ENCODE measurements around the gene TDP1. TPM values are rescaled to one million over a fixed set of nuclear protein-coding genes. Genes with fewer than 3 reads are reported as not detected.

The TDP1 gene
- total RNA-seq, 2 donors from 2014 or later, result 12.0 to 18.2 TPM

DNA sequence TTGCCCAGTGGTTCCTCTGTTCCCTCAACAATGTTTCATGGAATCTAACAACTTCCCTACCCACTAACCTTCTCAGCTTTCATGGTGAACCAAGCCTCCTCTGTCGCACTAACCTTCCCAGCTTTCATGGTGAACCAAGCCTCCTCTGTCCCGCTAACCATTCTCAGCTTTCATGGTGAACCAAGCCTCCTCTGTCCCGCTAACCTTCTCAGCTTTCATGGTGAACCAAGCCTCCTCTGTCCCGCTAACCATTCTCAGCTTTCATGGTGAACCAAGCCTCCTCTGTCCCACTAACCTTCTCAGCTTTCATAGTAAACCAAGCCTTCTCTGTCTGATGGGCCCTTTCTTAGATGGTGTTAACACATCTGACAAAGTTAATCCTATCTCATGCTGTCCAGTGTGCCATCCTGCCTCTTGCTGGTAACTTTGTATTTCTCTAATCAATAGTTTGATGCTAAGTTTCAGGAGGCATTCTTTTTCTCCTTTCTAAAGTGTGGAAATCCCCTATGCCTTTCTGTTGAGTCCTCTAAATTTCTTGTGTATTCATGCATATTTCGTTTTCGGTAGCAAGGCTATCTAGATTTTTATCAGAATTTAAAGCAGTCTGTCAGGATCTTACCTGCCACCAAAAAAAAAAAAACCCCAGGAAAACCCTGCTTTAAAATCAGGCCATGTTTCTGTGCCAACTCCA lies 79.3 kb downstream of the TDP1 start:
- intact Hi-C loops (cut with DNase I), result no loop called here
- no peaks in the 10 kb centered on the region for H3K36me3 ChIP-seq

DNA sequence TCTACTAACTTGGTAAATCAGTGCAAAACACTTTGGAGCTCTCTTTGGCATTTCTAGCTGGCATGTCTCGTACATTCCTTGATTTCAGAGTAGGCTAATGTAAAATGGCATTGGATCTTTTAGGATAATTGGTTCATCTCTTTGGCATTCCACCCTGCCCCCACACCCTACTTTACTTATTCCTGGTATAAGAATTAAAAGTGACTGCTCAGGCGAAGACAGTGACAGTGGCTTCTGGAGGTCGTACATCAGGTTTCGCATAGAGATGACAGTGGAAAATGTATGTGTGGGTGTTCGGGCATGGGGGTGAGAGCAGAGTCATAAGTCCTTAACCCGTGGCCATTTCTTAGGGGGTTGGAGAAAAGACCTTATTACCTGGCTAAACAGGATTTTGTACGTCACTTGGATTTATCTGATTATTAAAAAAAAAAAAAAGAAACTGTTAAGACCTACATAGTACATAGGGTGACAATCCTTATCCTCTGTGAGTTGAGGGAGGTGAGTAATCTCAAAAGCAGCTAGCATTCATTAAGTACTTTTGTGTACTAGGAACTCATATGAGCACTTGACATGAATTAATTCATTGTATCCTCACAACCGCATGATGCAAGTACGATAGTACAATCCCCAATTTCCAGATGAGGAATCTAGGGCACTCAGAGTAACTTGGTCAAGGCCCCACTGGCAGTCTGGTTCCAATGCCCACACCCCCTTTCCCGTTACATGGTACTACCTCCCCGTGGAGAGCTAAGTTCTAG lies 83.7 kb downstream of the TDP1 start:
- Histone ChIP-seq H3K27me3 (replicated peaks; ENCODE audit: insufficient read depth) (no peaks in the 10 kb centered on the region), H3K4me3 (no peak overlapping the region), H3K9me3 (no peaks in the 10 kb centered on the region), H3K27ac (no peak overlapping the region), H3K36me3 (no peaks in the 10 kb centered on the region), H3K4me1 (replicated peaks) (no peaks in the 10 kb centered on the region)
- 93% methylated on average over 11 of the region's 11 CpGs for WGBS
- no peak for DNase-seq (ENCODE audit: low spot score)
- intact Hi-C loops (cut with DNase I), result no loop called here
- TF ChIP-seq POLR2A (IDR thresholded peaks at IDR 0.05) (no peak), POLR2AphosphoS5 (IDR thresholded peaks at IDR 0.05) (no peak)
- TF ChIP-seq, protein P1, sequence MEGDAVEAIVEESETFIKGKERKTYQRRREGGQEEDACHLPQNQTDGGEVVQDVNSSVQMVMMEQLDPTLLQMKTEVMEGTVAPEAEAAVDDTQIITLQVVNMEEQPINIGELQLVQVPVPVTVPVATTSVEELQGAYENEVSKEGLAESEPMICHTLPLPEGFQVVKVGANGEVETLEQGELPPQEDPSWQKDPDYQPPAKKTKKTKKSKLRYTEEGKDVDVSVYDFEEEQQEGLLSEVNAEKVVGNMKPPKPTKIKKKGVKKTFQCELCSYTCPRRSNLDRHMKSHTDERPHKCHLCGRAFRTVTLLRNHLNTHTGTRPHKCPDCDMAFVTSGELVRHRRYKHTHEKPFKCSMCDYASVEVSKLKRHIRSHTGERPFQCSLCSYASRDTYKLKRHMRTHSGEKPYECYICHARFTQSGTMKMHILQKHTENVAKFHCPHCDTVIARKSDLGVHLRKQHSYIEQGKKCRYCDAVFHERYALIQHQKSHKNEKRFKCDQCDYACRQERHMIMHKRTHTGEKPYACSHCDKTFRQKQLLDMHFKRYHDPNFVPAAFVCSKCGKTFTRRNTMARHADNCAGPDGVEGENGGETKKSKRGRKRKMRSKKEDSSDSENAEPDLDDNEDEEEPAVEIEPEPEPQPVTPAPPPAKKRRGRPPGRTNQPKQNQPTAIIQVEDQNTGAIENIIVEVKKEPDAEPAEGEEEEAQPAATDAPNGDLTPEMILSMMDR (IDR thresholded peaks at IDR 0.05), result no peak

More for the DNA sequence above, 79.3 kb downstream of the TDP1 start:
- Histone ChIP-seq H3K27me3 (replicated peaks; ENCODE audit: insufficient read depth) (no peaks in the 10 kb centered on the region), H3K9me3 (no peaks in the 10 kb centered on the region), H3K4me1 (replicated peaks) (no peaks in the 10 kb centered on the region), H3K27ac (no peak overlapping the region), H3K4me3 (no peak overlapping the region)
- TF ChIP-seq, protein P1 (IDR thresholded peaks at IDR 0.05), result no peak
- TF ChIP-seq POLR2AphosphoS5 (IDR thresholded peaks at IDR 0.05), result no peak
- 78% methylated on average over 6 of the region's 6 CpGs for WGBS
- no peak for DNase-seq (ENCODE audit: low spot score)

DNA sequence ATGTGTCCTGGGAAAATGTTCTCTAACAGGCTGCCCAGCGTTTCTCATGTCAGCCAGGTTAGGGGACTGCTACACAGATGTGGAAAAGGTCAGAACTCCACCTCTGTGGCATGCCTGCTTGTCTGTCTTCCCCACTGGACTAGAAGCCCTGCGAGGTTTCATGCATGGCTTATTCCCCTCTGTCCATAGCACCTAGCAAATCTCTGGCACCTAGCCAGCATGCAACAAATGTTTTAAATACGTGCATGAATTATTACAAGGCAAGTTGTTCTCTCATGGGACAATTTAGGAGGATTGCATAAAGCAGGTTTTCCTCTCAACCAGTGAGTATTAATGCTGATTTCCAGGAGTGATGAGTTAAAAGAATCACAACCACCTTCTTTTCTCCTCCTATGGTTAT lies 84.7 kb downstream of the TDP1 start:
- 78% methylated on average over 3 of the region's 3 CpGs for WGBS
- H3K27ac ChIP-seq, result no peak overlapping the region
- no peak for TF ChIP-seq POLR2A (IDR thresholded peaks at IDR 0.05)
- TF ChIP-seq, protein P1 (IDR thresholded peaks at IDR 0.05), result no peak
- no peak for TF ChIP-seq POLR2AphosphoS5 (IDR thresholded peaks at IDR 0.05)
- H3K27me3 ChIP-seq (replicated peaks; ENCODE audit: insufficient read depth), result no peaks in the 10 kb centered on the region
- no peak overlapping the region for H3K4me3 ChIP-seq
- intact Hi-C loops (cut with DNase I), result no loop called here
- no peaks in the 10 kb centered on the region for H3K36me3 ChIP-seq
- no peaks in the 10 kb centered on the region for H3K4me1 ChIP-seq (replicated peaks)
- DNase-seq (ENCODE audit: low spot score), result no peak
- H3K9me3 ChIP-seq, result no peaks in the 10 kb centered on the region

DNA sequence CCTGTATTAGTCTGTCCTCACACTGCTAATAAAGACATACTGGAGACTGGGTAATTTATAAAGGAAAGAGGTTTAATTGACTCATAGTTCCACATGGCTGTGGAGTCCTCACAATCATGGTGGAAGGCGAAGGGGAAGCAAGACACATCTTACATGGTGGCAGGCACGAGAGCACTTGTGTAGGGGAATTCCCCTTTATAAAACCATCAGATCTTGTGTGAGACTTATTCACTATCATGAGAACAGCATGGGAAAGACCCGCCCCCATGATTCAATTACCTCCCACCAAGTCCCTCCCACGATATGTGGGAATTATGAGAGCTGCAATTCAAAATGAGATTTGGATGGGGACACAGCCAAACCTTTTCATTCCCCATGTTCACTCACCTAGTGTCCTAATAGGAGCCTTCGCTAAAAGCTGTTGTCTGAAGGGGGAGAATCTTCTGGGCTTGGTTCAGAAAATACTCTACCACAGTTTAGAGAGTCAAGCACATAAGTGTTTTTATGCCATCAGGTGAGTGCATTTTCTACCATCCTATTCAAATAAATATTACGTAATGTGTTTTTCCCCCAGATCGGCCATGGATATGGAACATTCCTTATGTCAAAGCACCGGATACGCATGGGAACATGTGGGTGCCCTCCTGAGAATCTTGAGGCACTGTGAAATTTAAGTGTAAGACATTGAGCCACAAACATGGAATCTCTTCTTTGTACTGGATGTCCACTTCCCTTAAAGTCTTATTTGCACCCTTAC lies 86.9 kb downstream of the TDP1 start:
- Histone ChIP-seq H3K27me3 (replicated peaks; ENCODE audit: insufficient read depth) (no peaks in the 10 kb centered on the region), H3K4me3 (no peak overlapping the region), H3K27ac (no peak overlapping the region), H3K9me3 (no peaks in the 10 kb centered on the region), H3K4me1 (replicated peaks) (no peaks in the 10 kb centered on the region), H3K36me3 (no peaks in the 10 kb centered on the region)
- DNase-seq (ENCODE audit: low spot score), result no peak
- intact Hi-C loops (cut with DNase I), result no loop called here
- no peak for TF ChIP-seq POLR2AphosphoS5 (IDR thresholded peaks at IDR 0.05)
- TF ChIP-seq, protein P1 (IDR thresholded peaks at IDR 0.05), result no peak
- TF ChIP-seq POLR2A (IDR thresholded peaks at IDR 0.05), result no peak
- 92% methylated on average over 9 of the region's 9 CpGs for WGBS

Data from prostate gland (tissue), 2 donors.